ENCODE data around the gene NCAN.
"Not testable (repeated sequence)": the region's sequence is repeated elsewhere in the genome, so short reads cannot be mapped to it uniquely, and the experiment has no call there.

The NCAN gene

GRCh38 chr19:19226204-19226603, 14.4 kb downstream of the NCAN start:
- no peak for DNase-seq

DNA sequence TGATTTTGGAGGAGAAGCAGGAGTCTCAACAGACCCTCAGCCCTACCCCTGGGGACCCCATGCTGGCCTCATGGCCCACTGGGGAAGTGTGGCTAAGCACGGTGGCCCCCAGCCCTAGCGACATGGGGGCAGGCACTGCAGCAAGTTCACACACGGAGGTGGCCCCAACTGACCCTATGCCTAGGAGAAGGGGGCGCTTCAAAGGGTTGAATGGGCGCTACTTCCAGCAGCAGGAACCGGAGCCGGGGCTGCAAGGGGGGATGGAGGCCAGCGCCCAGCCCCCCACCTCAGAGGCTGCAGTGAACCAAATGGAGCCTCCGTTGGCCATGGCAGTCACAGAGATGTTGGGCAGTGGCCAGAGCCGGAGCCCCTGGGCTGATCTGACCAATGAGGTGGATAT, 14.9 kb downstream of the NCAN start:
- no peak for DNase-seq

- no peak for DNase-seq
Observed at GRCh38 chr19:19227217-19227616, 15.5 kb downstream of the NCAN start.

DNA sequence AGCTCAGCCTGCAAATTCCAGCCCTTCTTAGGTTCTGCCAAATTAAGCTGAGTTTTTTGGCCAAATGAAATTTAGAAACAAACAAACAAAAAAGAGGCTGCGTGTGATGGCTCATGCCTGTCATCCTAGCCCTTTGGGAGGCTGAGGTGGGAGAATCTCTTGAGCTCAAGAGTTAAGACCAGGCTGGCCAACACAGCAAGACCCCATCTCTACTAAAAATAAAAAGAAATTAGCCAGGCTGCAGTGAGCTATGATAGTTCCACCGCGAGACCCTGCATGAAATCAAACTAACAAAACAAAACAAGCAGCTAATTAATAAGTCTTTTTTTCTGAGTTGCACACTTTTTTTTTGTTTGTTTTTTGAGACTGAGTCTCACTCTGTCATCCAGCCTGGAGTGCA, 17.9 kb downstream of the NCAN start:
- DNase-seq = no peak

GRCh38 chr19:19230999-19231398, 19.2 kb downstream of the NCAN start:
- no peak for DNase-seq

- DNase-seq = no peak
Observed at GRCh38 chr19:19232261-19232721, 20.5 kb downstream of the NCAN start.

GRCh38 chr19:19234220-19234816, 22.6 kb downstream of the NCAN start:
- DNase-seq = no peak

DNA sequence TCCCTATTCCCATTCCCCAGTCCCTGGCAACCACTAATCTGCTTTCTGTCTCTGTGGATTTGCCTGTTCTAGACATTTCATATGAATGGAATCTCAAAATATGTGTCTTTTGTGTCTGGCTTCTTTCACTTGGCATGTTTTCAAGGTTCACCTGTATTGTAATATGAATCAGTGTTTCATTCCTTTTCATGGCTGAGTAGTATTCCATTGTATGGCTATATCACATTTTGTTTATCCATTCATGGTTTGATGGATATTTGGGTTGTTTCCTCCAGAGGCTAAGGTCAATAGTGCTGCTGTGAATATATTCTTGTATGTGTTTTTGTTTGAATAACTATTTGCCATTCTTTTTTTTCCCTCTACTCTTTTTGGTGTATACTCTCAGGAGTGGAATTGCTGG, 24.4 kb downstream of the NCAN start:
- no peak for DNase-seq

GRCh38 chr19:19238126-19238894, 26.6 kb downstream of the NCAN start:
- no peak for DNase-seq

DNA sequence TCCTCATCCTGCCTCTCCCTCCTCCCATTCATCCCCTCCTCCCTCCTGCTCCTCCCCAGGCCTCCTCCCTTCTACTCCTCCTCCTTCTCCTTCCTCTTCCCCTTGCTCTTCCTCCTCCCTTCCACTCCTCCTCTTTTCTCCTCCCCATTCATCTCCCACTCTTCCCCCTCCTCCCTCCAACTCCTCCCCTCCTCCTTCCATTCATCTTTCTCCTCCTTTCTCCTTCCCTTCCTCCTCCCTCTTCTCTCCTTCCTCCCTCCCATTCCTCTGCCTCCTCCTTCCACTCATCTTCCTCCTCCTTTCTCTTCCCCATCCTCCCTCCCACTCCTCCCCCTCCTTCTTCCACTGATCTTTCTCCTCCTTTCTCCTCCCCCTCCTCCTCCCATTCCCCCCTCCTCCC, 27.9 kb downstream of the NCAN start:
- no peak for DNase-seq

GRCh38 chr19:19240476-19240875, 28.7 kb downstream of the NCAN start:
- no peak for DNase-seq

GRCh38 chr19:19250196-19250801, 38.5 kb downstream of the NCAN start:
- no peak for DNase-seq

- DNase-seq = not testable (repeated sequence)
Observed at GRCh38 chr19:19253409-19253808, 41.7 kb downstream of the NCAN start.

GRCh38 chr19:19256072-19256969, 44.6 kb downstream of the NCAN start:
- no peak for DNase-seq

- DNase-seq = no peak
Observed at GRCh38 chr19:19257137-19257536, 45.4 kb downstream of the NCAN start.

DNA sequence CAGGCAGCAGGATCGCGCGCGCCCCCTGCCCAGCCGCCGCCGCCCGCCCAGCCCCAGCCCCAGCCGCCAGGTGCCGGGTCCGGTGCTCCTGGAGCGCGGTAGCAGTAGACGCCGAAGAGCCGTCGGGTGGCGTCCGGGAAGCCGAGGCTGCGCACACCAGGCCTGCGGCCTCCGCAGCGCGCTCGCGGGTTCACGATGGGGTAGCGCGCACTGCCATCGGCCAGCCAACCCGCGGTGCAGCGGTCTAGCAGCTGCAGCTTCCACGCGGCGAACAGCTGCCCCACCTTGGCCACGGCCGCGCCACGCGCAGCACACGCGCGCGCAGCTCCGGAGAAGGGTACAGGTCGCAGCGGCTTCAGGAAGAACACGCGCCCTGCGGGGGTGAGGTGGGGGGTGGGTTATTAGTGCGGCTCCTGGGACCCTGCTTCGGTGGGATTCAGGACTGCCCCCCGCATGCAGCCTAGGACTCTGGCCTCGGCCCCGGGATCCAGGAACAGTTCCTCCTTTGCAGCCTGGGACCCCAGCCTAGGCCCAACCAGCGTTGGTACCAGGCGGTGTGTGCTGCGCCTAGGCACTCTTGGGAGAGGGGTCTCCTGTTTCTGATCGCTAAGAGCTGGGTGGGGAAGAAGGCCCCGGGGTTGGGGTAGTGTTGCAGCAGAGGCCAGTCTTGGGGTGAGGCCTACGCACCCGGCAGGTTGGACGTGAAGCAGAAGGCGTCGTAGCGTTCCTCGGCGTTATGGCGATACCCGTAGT, 46.3 kb downstream of the NCAN start:
- no peak for DNase-seq

GRCh38 chr19:19258589-19259338, 47.0 kb downstream of the NCAN start:
- no peak for DNase-seq

DNA sequence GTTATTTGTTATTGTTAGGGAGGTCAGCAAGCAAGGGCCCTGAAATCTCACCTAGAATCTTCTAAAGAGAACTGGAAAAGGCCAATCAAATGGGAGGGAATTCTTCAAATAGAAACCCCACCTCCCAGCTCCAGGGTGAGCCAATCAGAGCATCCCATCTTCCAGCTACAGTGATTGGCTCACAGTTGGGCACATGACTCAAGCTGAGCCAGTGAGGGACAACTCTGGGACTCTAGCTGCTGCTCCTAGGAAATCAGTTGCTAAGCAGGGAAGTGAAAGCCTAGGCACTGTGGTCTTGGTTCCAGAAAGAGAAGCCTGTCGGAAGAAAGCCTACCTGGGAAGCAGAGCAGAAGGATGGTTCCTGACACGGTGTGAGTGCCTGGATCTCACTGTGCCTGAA, 48.0 kb downstream of the NCAN start:
- DNase-seq = peak; percentile 31

GRCh38 chr19:19260417-19261214, 48.9 kb downstream of the NCAN start:
- DNase-seq = no peak

DNA sequence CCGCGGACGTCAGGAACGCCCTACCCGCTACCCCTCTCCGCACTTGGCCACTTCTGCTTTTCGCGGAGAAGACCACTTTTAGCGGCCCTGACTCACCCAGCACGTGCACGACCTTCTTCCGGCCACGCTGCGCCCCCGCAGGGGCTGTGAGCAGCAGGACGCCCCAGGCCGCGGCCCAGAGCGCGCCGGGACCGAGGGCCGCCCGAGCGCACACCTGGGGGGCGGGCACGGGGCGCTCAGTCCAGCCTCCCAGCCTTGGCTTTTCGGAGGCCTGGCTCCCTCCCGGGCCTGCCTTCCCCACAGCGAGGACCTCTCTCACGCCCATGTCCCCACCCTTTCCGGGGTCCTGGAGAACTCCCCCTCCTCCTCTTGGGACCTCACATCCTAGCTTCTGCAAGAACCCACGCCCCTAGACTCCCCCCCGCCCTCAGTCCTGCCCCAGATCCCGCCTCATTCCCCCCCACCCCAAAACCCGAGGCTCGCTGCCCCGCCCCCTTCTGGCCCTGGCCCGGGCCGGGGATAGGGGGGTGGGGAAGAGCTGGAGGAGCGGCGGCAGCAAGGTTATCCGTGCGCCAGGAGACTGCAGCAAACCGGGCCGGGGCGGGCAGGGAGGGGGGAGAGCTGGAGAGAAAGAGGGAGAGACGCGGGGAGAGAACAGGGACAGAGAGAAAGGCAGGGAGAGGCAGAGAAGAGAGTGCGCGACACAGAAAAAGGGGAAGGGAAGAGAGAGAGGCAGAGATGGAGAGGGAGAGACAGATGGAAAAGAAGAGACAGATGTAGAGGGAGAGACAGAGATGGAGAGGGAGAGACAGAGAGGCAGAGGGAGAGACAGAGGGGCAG, 49.8 kb downstream of the NCAN start:
- no peak for DNase-seq

Measured in NCI-H1436 (cell line).